HG02938 (cell line): Measurements from ENCODE around the gene RPL10A.

Experiments
- ATAC-seq: cut with Tn5 transposase; IDR thresholded peaks from one replicate; pipeline ENCODE4 v1.9.1; 2021; ENCODE audit warnings: mild to moderate bottlenecking, moderate library complexity; ENCODE audit not compliant: unreplicated experiment

Gene RPL10A

DNA sequence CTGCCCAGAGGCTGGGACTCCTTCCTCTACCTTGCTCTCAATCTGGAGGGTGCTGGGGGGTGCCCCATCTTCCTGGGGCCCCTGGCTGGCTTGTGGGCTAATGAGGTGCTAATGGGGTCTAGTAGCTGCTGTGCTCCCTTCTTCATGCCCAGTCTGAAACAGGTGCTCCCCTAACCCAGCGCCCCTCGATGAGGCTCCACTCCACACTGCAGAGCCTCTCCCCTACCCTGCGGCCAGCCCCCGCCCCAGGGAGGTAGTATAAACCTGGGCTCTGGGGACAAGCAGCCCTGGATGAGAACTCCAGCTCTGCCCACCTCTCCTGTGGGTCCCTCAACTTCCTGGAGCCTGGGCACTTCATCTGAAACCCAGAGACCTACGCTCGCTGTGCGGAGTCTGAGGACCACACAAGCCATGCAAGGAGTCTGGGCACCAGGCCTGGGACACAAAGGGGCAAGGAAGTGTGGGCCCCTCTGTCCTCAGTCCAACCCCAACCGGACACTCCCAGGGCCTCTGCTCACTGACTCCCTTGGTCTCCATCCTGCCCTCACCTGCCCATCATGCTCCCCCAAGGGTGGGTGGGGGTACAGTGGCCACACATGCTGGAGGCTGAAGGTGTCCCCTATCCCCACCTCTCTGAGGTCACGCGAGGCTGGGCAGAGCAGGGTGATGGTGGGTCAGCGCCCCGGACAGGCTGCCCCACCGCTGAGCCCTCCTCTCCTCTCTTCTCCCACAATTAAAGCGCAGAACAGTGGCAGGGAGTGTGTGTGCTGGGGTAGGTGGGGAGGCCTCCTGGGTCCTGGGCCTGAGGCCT lies 6.1 kb downstream of the RPL10A start:
- ATAC-seq = no peak

GRCh38 chr6:35474942-35475570 lies 6.9 kb downstream of the RPL10A start:
- no peak for ATAC-seq

DNA sequence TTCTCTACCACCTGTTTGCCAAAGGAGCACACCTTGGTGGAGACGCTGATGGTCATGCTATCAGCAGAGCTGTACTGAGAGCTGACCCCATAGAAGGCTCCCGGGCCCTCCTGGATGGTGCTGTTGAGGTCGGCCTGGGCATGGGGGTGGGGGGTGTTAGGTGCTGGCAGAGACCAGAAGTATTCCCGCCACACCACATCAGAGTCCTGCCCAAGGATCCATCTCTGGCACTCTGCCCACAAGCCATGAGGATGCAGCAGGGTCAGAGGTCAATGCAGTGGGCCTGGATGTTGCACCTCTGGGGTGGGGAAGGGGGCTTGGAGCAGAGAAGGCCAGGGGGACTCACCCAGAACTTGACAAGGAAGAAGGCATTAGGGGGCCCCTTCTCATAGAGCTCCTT lies 7.4 kb downstream of the RPL10A start:
- no peak for ATAC-seq

GRCh38 chr6:35476004-35476403 lies 7.8 kb downstream of the RPL10A start:
- no peak for ATAC-seq

- no peak for ATAC-seq
Observed at GRCh38 chr6:35477028-35477427, 8.8 kb downstream of the RPL10A start.

DNA sequence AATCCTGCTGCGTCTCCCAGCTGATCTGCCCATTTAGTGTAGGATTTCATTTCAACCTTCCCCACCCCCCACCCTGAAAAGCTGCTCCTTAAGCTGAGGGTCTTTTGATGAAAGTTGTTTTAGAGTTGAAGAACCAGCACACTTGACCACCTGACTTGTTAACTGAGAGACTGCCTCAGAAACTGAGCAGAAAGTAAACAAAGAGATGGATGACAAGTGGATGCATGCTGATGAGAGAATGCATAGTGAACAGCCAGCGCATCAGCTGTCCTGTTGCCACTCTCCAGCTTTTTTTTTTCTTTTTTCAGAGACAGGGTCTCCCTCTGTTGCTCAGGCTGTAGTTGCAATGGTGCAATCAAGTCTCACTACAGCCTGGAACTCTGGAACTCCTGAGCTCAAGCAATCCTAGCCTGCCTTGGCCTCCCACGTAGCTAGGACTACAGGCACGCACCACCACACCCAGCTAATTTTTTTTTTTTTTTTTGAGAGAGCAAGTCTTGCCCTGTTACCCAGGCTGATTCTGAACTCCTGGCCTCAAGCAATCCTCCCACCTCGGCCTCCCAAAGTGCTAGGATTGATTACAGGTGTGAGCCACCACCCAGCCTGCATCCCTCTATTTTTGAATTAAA lies 9.5 kb downstream of the RPL10A start:
- ATAC-seq = no peak

- ATAC-seq = no peak
Observed at GRCh38 chr6:35478259-35478658, 10.1 kb downstream of the RPL10A start.

GRCh38 chr6:35480176-35480575 lies 12.0 kb downstream of the RPL10A start:
- ATAC-seq = no peak

DNA sequence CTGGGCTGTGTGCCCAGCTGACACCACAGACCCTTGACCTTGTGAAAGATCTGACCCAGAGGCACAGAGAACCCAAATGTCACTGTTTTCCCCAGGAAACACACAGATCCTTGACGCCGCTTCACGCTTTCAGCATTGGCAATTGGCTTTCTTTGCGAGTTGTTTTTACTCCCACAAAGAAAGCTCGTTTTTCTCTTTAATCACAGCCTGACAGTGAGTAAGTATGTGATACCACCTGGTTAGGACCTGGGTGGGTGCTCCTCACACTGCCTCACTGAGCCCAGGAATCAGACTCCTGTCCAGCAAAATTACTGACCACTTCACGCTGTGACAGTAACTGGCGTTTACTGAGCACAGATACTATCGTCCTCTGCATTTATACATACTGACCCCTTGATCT lies 13.0 kb downstream of the RPL10A start:
- ATAC-seq = no peak

DNA sequence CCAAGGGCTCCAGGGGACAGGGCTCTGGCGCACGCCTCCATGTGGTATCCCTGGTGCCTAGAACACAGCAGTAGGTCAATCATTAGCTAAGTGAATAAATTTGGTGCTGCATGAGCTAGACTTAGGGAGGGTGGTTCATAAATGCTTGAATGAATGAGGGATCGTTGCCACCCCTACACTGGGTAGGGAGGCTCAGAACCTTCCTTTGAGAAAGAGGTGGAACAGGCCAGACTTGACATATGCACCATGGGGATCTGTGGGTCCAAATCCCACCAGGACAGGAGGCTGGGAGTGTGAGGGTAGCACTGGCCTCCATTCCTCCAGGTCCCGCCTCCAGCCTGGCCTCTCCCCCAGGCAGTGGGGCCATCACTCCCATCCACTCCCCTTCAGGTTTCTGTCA lies 14.9 kb downstream of the RPL10A start:
- no peak for ATAC-seq

GRCh38 chr6:35483490-35483889 lies 15.3 kb downstream of the RPL10A start:
- ATAC-seq = no peak

GRCh38 chr6:35483893-35484645 lies 15.9 kb downstream of the RPL10A start:
- no peak for ATAC-seq

- no peak for ATAC-seq
Observed at GRCh38 chr6:35484921-35485392, 16.8 kb downstream of the RPL10A start.

DNA sequence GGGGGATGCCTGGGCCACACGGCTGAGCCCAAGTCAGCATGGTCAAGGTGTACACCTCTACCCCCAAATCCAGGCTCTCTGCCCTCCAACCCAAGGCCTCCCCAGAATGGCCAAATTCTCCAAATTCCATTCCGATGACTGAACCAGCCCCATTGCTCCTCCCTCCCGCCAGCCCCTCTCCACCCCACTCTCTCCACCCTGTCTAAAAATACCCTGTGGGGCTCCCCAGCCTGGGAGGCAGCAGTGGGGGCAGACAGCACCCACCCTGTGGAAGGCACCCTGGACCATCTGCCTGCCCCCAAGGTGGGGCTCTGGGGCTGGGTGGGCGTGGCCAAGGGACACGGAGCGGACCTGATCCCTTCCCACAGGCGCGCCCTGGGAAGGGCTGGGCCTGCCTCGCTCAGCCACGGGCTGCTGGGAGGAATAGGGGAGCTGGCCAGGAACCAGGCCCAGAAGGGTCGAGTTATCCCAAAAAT lies 17.2 kb downstream of the RPL10A start:
- ATAC-seq = no peak

DNA sequence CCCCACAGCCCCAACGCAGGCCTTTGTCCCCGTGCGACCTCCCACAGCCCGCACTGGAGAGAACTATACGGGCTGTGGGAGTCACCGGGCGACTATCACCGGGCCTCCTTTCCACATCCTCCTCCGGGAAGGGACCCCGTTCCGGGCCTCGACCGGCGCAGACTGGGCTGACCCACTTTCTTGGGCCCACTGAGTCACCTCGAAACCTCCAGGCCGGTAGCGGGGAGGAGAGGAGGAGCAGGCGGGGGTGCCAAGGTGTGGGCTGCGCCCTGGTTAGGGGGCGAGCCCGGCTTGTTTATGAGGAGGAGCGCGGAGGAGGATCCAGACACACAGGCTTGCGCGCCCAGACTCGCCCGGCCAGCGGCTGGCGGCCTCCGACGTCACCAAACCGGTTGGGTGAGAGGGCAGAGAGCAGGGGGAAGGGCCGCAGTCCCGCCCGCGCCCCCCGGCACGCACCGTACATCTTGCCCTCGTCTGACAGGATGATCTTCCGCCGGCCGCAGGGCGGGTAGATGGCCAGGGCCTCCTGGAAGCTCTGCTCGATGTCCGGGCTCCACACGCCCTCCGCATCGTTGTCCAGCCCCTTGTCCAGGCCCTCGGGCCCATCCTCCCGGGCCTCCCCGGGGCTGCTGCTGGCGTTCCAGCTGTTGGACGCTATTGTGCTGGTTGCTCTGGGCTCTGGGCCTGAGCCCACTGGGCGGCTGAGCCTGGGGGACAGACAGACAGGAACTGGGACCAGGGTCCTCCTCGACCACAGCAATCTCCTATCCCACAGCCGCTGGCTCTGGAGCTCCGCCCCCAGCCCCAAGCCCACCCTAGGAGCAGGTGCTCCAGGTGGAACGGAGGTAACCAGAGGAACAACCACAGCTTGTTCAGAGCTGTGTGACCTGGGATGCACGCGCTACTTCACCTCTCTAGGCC lies 18.1 kb downstream of the RPL10A start:
- ATAC-seq = no peak

- no peak for ATAC-seq
Observed at GRCh38 chr6:35487658-35488516, 19.7 kb downstream of the RPL10A start.

DNA sequence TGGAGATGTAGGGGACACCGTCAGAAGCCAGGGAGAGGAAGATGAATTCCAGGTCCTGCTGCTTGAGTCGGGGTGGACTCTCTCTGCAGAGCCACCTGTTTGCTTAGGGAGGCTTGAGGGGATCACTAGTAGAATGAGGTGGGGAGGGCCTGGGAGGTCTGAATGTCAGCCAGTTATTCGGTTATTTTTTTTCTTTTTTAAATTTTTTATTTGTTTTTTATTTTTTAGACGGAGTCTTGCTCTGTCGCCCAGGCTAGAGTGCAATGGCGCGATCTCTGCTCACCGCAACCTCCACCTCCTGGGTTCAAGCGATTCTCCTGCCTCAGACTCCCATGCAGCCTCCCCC lies 20.3 kb downstream of the RPL10A start:
- ATAC-seq = no peak

- ATAC-seq = no peak
Observed at GRCh38 chr6:35489066-35489465, 20.9 kb downstream of the RPL10A start.
